ENCODE results near the gene ID3. TPM values are rescaled to one million over a fixed set of nuclear protein-coding genes. Genes with fewer than 3 reads are reported as not detected.

Gene ID3
- total RNA-seq, 1 donor from 2014 or later = 154 TPM

- no peak overlapping the region for H3K4me3 ChIP-seq (ENCODE audit: low read depth, low read length)
- no peak for TF ChIP-seq CTCF (conservative IDR thresholded peaks at IDR 0.05; ENCODE audit: low read depth, low read length)
- DNase-seq (ENCODE audit: low read depth) = no peak
These were observed 35.1 kb downstream of the ID3 start for GRCh38 chr1:23524163-23524562.

GRCh38 chr1:23522244-23522982, 36.9 kb downstream of the ID3 start:
- H3K4me3 ChIP-seq (ENCODE audit: low read depth, low read length) = no peak overlapping the region
- TF ChIP-seq CTCF (conservative IDR thresholded peaks at IDR 0.05; ENCODE audit: low read depth, low read length) = no peak
- no peak for DNase-seq (ENCODE audit: low read depth)

- no peak overlapping the region for H3K4me3 ChIP-seq (ENCODE audit: low read depth, low read length)
- TF ChIP-seq CTCF (conservative IDR thresholded peaks at IDR 0.05; ENCODE audit: low read depth, low read length) = no peak
- DNase-seq (ENCODE audit: low read depth) = no peak
These were observed 37.7 kb downstream of the ID3 start for GRCh38 chr1:23521588-23521987.

- no peak for DNase-seq (ENCODE audit: low read depth)
- no peak for TF ChIP-seq CTCF (conservative IDR thresholded peaks at IDR 0.05; ENCODE audit: low read depth, low read length)
- no peak overlapping the region for H3K4me3 ChIP-seq (ENCODE audit: low read depth, low read length)
These were observed 41.7 kb downstream of the ID3 start for GRCh38 chr1:23517581-23517980.

- no peak overlapping the region for H3K4me3 ChIP-seq (ENCODE audit: low read depth, low read length)
- no peak for DNase-seq (ENCODE audit: low read depth)
- TF ChIP-seq CTCF (conservative IDR thresholded peaks at IDR 0.05; ENCODE audit: low read depth, low read length) = no peak
These were observed 43.4 kb downstream of the ID3 start for GRCh38 chr1:23515905-23516304.

- no peak overlapping the region for H3K4me3 ChIP-seq (ENCODE audit: low read depth, low read length)
- DNase-seq (ENCODE audit: low read depth) = no peak
- no peak for TF ChIP-seq CTCF (conservative IDR thresholded peaks at IDR 0.05; ENCODE audit: low read depth, low read length)
These were observed 45.1 kb downstream of the ID3 start for GRCh38 chr1:23514111-23514679.

- no peak for DNase-seq (ENCODE audit: low read depth)
- no peak for TF ChIP-seq CTCF (conservative IDR thresholded peaks at IDR 0.05; ENCODE audit: low read depth, low read length)
- H3K4me3 ChIP-seq (ENCODE audit: low read depth, low read length) = no peak overlapping the region
These were observed 49.4 kb downstream of the ID3 start for GRCh38 chr1:23509896-23510295.
